HepG2 (cell line): ENCODE measurements around the gene TM9SF4. TPM values are rescaled to one million over a fixed set of nuclear protein-coding genes. Genes with fewer than 3 reads are reported as not detected.

Experiments
- ATAD3A ChIP-seq: sonication (generic); formaldehyde crosslinking; IDR thresholded peaks from 2 replicates; pipeline ENCODE4 v1.4.0; 2020; ENCODE audit warnings: missing genetic modification reagents
- DR1 ChIP-seq: sonication (generic); formaldehyde crosslinking; IDR thresholded peaks from 2 replicates; pipeline ENCODE4 v1.8.0; 2021; ENCODE audit warnings: mild to moderate bottlenecking, missing genetic modification reagents, inconsistent platforms
- HOXD1 ChIP-seq: sonication (generic); formaldehyde crosslinking; IDR thresholded peaks from 2 replicates; pipeline ENCODE4 v1.5.0; 2020; ENCODE audit warnings: missing genetic modification reagents
- NRL ChIP-seq: sonication (generic); formaldehyde crosslinking; IDR thresholded peaks from 2 replicates; pipeline ENCODE4 v1.5.0; 2020; ENCODE audit warnings: missing genetic modification reagents, mild to moderate bottlenecking, moderate library complexity, borderline replicate concordance
- PHF21A ChIP-seq: sonication (generic); formaldehyde crosslinking; IDR thresholded peaks from 2 replicates; pipeline ENCODE4 v1.5.0; 2020; ENCODE audit warnings: mild to moderate bottlenecking, missing genetic modification reagents
- POLR2G ChIP-seq: fragments of 200-400 bp; formaldehyde crosslinking; IDR thresholded peaks from 2 replicates; pipeline ENCODE4 v1.6.1; 2018; ENCODE audit warnings: mild to moderate bottlenecking, low read depth, low read length, moderate library complexity
- RARG ChIP-seq: sonication (generic); formaldehyde crosslinking; IDR thresholded peaks from 2 replicates; pipeline ENCODE4 v1.4.0; 2020; ENCODE audit warnings: low read depth, mild to moderate bottlenecking, missing genetic modification reagents
- ZBTB20 ChIP-seq: sonication (generic); formaldehyde crosslinking; IDR thresholded peaks from 2 replicates; pipeline ENCODE4 v1.8.1; 2023; ENCODE audit warnings: missing genetic modification reagents, low read depth, mild to moderate bottlenecking, borderline replicate concordance
- ZNF430 ChIP-seq: sonication (generic); formaldehyde crosslinking; IDR thresholded peaks from 2 replicates; pipeline ENCODE4 v1.9.0; 2021; ENCODE audit warnings: mild to moderate bottlenecking, missing genetic modification reagents
- ZSCAN25 ChIP-seq: sonication (generic); formaldehyde crosslinking; IDR thresholded peaks from 2 replicates; pipeline ENCODE4 v1.8.0; 2022; ENCODE audit warnings: mild to moderate bottlenecking, missing genetic modification reagents
- polyA plus RNA-seq, 8 experiments: library from polyadenylated mRNA; depleted of rRNA in 3 of 8; stranded (reverse) in 7 of 8; unstranded in 1 of 8; fragments of >200 nt; fragmentation: Illumina TruSeq in 4 of 8; extraction: Trizol in 4 of 8; gene quantifications; 2 replicates each; pipeline versions ENCODE4 v1.2.1 to v1.2.3, GENCODE V29; 2011 to 2016; ENCODE audit warnings: low read depth in 4 of 8, missing spikeins in 1 of 8, mixed read lengths in 1 of 8; ENCODE audit not compliant: insufficient read depth in 1 of 8
- total RNA-seq, 5 experiments: library from RNA; depleted of rRNA; stranded (reverse); fragments of >200 nt; fragmentation: Illumina TruSeq; extraction: Trizol; gene quantifications; 2 replicates each; pipeline ENCODE4 v1.2.3, GENCODE V29; 2016; ENCODE audit warnings: low read depth in 1 of 5
- TF ChIP-seq, protein P1 (sequence below): sonication (generic); formaldehyde crosslinking; IDR thresholded peaks from 2 replicates; pipeline ENCODE4 v1.4.0; 2020; ENCODE audit warnings: mild to moderate bottlenecking, missing genetic modification reagents
- TF ChIP-seq, protein P2 (sequence below): IDR thresholded peaks from 2 replicates; pipeline ENCODE4 v1.6.1; 2018; ENCODE audit warnings: missing genetic modification reagents
- TF ChIP-seq, protein P3 (sequence below): sonication (generic); formaldehyde crosslinking; IDR thresholded peaks from 2 replicates; pipeline ENCODE4 v1.5.0; 2020; ENCODE audit warnings: missing genetic modification reagents
- TF ChIP-seq, protein P4 (sequence below): sonication (generic); formaldehyde crosslinking; IDR thresholded peaks from 2 replicates; pipeline ENCODE4 v1.5.0; 2020; ENCODE audit warnings: missing genetic modification reagents, mild to moderate bottlenecking, borderline replicate concordance
- TF ChIP-seq, protein P5 (sequence below), 2 experiments: sonication (generic) in 1 of 2; formaldehyde crosslinking in 1 of 2; IDR thresholded peaks; 2 replicates each; pipeline versions ENCODE4 v1.5.1 to v1.6.1; 2011 to 2020; ENCODE audit warnings: borderline replicate concordance in 1 of 2, low read depth in 1 of 2, low read length in 1 of 2, mild to moderate bottlenecking in 1 of 2, missing genetic modification reagents in 1 of 2, moderate library complexity in 1 of 2
- TF ChIP-seq, protein P6 (sequence below): sonication (generic); formaldehyde crosslinking; IDR thresholded peaks from 2 replicates; pipeline ENCODE4 v1.4.0; 2020; ENCODE audit warnings: missing genetic modification reagents

The TM9SF4 gene
- total and polyA plus RNA-seq, 2 of the 13 experiments (the other 11 are each of a cell fraction or from before 2014, with no cell fraction given), result 53.5 to 171 TPM

DNA sequence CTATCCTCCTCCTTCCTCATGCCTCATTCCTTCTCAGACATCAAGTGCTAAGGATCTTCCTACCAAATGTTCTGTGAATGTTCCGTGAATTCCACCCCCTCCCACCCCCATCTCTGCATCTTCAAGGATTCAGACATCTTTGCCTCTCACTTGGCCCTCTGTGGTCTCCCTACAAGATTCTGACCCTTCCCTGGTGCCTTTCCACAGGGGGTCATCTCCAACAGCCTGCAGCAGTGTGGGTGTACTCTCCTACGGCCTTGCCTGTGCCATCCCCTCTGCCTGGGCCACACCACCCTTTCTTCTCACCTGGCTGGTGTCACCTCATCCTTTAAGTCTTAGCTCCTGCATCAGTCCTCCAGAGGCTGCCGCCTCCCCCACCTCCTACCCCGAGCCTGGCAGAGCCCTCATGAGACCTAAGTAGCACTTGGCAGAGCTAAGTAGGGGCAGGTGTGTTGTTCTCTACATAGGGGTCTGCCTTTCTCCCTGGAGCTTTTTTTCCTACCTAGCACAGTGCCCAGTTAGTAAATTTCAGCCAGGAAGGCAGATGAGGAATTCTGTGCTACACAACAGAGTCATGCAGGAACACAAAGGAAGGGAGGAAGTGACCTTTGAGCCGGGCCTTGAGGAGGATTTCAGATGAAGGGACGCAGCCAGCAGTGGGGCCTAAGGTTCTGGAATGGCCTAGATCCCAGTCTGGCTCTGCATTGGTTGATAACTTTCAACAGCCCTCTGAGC lies 43.1 kb downstream of the TM9SF4 start (continued):
- TF ChIP-seq, protein P1, sequence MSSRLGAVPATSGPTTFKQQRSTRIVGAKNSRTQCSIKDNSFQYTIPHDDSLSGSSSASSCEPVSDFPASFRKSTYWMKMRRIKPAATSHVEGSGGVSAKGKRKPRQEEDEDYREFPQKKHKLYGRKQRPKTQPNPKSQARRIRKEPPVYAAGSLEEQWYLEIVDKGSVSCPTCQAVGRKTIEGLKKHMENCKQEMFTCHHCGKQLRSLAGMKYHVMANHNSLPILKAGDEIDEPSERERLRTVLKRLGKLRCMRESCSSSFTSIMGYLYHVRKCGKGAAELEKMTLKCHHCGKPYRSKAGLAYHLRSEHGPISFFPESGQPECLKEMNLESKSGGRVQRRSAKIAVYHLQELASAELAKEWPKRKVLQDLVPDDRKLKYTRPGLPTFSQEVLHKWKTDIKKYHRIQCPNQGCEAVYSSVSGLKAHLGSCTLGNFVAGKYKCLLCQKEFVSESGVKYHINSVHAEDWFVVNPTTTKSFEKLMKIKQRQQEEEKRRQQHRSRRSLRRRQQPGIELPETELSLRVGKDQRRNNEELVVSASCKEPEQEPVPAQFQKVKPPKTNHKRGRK (CRISPR knock-in tag), result no peak
- TF ChIP-seq DR1 (CRISPR knock-in tag) (0 out of 2 replicates have a peak, but pooled peaks have one; percentile 42), ZBTB20 (CRISPR knock-in tag) (0 out of 2 replicates have a peak, but pooled peaks have one; percentile 25), ZSCAN25 (CRISPR knock-in tag) (peak; percentile 16; the same call in 1 of the 2 replicates), POLR2G (0 out of 2 replicates have a peak, but pooled peaks have one; percentile 21), NRL (CRISPR knock-in tag) (peak; percentile 31; the same call in 1 of the 2 replicates), ATAD3A (no peak), ZNF430 (CRISPR knock-in tag) (no peak), HOXD1 (CRISPR knock-in tag) (no peak), PHF21A (CRISPR knock-in tag) (no peak), RARG (no peak)
- TF ChIP-seq, protein P2, sequence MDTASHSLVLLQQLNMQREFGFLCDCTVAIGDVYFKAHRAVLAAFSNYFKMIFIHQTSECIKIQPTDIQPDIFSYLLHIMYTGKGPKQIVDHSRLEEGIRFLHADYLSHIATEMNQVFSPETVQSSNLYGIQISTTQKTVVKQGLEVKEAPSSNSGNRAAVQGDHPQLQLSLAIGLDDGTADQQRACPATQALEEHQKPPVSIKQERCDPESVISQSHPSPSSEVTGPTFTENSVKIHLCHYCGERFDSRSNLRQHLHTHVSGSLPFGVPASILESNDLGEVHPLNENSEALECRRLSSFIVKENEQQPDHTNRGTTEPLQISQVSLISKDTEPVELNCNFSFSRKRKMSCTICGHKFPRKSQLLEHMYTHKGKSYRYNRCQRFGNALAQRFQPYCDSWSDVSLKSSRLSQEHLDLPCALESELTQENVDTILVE (CRISPR knock-in tag), result no peak
- TF ChIP-seq, protein P3, sequence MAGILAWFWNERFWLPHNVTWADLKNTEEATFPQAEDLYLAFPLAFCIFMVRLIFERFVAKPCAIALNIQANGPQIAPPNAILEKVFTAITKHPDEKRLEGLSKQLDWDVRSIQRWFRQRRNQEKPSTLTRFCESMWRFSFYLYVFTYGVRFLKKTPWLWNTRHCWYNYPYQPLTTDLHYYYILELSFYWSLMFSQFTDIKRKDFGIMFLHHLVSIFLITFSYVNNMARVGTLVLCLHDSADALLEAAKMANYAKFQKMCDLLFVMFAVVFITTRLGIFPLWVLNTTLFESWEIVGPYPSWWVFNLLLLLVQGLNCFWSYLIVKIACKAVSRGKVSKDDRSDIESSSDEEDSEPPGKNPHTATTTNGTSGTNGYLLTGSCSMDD (CRISPR knock-in tag), result no peak
- TF ChIP-seq, protein P4, sequence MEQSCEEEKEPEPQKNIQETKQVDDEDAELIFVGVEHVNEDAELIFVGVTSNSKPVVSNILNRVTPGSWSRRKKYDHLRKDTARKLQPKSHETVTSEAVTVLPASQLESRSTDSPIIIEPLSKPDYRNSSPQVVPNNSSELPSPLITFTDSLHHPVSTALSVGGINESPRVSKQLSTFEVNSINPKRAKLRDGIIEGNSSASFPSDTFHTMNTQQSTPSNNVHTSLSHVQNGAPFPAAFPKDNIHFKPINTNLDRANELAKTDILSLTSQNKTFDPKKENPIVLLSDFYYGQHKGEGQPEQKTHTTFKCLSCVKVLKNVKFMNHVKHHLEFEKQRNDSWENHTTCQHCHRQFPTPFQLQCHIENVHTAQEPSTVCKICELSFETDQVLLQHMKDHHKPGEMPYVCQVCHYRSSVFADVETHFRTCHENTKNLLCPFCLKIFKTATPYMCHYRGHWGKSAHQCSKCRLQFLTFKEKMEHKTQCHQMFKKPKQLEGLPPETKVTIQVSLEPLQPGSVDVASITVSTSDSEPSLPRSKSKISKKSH (CRISPR knock-in tag), result no peak
- TF ChIP-seq, protein P5, sequence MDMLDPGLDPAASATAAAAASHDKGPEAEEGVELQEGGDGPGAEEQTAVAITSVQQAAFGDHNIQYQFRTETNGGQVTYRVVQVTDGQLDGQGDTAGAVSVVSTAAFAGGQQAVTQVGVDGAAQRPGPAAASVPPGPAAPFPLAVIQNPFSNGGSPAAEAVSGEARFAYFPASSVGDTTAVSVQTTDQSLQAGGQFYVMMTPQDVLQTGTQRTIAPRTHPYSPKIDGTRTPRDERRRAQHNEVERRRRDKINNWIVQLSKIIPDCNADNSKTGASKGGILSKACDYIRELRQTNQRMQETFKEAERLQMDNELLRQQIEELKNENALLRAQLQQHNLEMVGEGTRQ (IDR thresholded peaks at IDR 0.05; ENCODE audit: low read depth, low read length), result no peak
- TF ChIP-seq, protein P5 (CRISPR knock-in tag; IDR thresholded peaks at IDR 0.05; ENCODE audit: borderline replicate concordance), result no peak
- TF ChIP-seq, protein P6, sequence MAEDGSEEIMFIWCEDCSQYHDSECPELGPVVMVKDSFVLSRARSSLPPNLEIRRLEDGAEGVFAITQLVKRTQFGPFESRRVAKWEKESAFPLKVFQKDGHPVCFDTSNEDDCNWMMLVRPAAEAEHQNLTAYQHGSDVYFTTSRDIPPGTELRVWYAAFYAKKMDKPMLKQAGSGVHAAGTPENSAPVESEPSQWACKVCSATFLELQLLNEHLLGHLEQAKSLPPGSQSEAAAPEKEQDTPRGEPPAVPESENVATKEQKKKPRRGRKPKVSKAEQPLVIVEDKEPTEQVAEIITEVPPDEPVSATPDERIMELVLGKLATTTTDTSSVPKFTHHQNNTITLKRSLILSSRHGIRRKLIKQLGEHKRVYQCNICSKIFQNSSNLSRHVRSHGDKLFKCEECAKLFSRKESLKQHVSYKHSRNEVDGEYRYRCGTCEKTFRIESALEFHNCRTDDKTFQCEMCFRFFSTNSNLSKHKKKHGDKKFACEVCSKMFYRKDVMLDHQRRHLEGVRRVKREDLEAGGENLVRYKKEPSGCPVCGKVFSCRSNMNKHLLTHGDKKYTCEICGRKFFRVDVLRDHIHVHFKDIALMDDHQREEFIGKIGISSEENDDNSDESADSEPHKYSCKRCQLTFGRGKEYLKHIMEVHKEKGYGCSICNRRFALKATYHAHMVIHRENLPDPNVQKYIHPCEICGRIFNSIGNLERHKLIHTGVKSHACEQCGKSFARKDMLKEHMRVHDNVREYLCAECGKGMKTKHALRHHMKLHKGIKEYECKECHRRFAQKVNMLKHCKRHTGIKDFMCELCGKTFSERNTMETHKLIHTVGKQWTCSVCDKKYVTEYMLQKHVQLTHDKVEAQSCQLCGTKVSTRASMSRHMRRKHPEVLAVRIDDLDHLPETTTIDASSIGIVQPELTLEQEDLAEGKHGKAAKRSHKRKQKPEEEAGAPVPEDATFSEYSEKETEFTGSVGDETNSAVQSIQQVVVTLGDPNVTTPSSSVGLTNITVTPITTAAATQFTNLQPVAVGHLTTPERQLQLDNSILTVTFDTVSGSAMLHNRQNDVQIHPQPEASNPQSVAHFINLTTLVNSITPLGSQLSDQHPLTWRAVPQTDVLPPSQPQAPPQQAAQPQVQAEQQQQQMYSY, result no peak
